Psoas muscle (tissue), 8 donors: ENCODE data around the gene PPP2R5A. TPM values are rescaled to one million over a fixed set of nuclear protein-coding genes. Genes with fewer than 3 reads are reported as not detected.

ENCODE experiments used
- ATAC-seq, 4 donors: fragments of 200-7000 bp; cut with Tn5 transposase; one replicate each; pipeline ENCODE4 v1.9.1; 2020; ENCODE audit warnings: moderate library complexity in 3 of 4, mild to moderate bottlenecking in 2 of 4
- DNase-seq, 2 donors: peaks; one replicate each; pipeline ENCODE4 v3.0.0-alpha.2; 2020
- H3K27ac ChIP-seq: fragments of 200-600 bp; one replicate; pipeline ENCODE4 v1.8.0; 2022
- H3K27me3 ChIP-seq, 3 donors: fragments of 200-600 bp in 1 of 3; one replicate each; pipeline versions ENCODE4 v1.6.1 to v1.8.0; 2013 to 2022; ENCODE audit warnings: low read length in 2 of 3, mild to moderate bottlenecking in 2 of 3, moderate library complexity in 1 of 3; ENCODE audit not compliant: insufficient read depth in 3 of 3
- H3K36me3 ChIP-seq, 2 donors: fragments of 200-600 bp in 1 of 2; one replicate each; pipeline versions ENCODE4 v1.6.1 to v1.8.0; 2013 to 2022; ENCODE audit warnings: low read depth in 1 of 2, mild to moderate bottlenecking in 1 of 2, moderate library complexity in 1 of 2; ENCODE audit not compliant: insufficient read depth in 1 of 2
- H3K4me1 ChIP-seq: fragments of 200-600 bp; one replicate; pipeline ENCODE4 v1.8.0; 2022
- H3K4me3 ChIP-seq: fragments of 200-600 bp; one replicate; pipeline ENCODE4 v1.8.0; 2022; ENCODE audit warnings: mild to moderate bottlenecking
- H3K9me3 ChIP-seq: fragments of 200-600 bp; one replicate; pipeline ENCODE4 v1.8.0; 2022
- CTCF ChIP-seq: fragments of 200-600 bp; IDR thresholded peaks from one replicate; pipeline ENCODE4 v1.8.0; 2022; ENCODE audit warnings: antibody characterized with exemption
- WGBS, 3 donors: extraction: QIAGEN DNeasy Blood & Tissue Kit; methylation state at CpG; one replicate each; pipeline versions ENCODE4 v1.1.6 to v1.1.7; 2013; 5-methylcytosine and 5-hydroxymethylcytosine counted together
- intact Hi-C, 2 donors: fragments of 100-400 bp; cut with DNase I; formaldehyde crosslinking; loops; one replicate each; pipeline versions ENCODE4 v1.11.0 to v1.14.2; 2022
- polyA plus RNA-seq, 3 donors: library from polyadenylated mRNA; stranded (reverse); fragments of 200-250 nt; gene quantifications; one replicate each; pipeline ENCODE4 v1.2.3, GENCODE V29; 2013
- total RNA-seq, 4 donors: library from RNA; stranded (reverse); fragmentation: NEBNext Ultra II Directional in 2 of 4; extraction: Animal tissue kit (Norgen Biotek cat#: 25700) in 2 of 4; gene quantifications; one replicate each; pipeline versions ENCODE4 v1.2.1 to v1.2.4, GENCODE V29; 2021 to 2023
- donor health status: healthy with polysubstance abuse.
- donor health status: DM: no; HTN: no; CAD: no; lungs with moderate emphysema.
- donor health status: Bipolar disorder and iron deficiency.
- donor health status: healthy.
- donor health status: DM: yes; HTN: yes; CAD: no.
- donor health status: DM: no; HTN: no; CAD: no.
- donor health status: DM: no; HTN: no; CAD: no.
- donor health status: DM: yes; HTN: yes; CAD: no.

Gene PPP2R5A
- total and polyA plus RNA-seq, 7 donors = 27.7 to 55.1 (median 29.7) TPM

GRCh38 chr1:212238552-212238951, 46.7 kb upstream of the PPP2R5A start:
- 22 to 31% (median 24%) methylated on average over 4 of the region's 4 CpGs for WGBS, 3 donors
- no peaks in the 10 kb centered on the region for H3K9me3 ChIP-seq
- peaks cover 60% of the 10 kb centered on the region for H3K4me1 ChIP-seq
- ATAC-seq (peak in 1 of 4 donors; percentile 23), DNase-seq (no peak)
- H3K4me3 ChIP-seq = no peak overlapping the region
- intact Hi-C loops = loop anchor here (2.0 to 5.0 kb wide), 3 partner anchors 44 to 121 kb away; partner anchors contain the start of gene PPP2R5A (in 1 of the 2)
- H3K27me3 ChIP-seq = no peaks in the 10 kb centered on the region
- no peak for TF ChIP-seq CTCF
- peak overlapping the region; percentile 41 for H3K27ac ChIP-seq
- no peaks in the 10 kb centered on the region for H3K36me3 ChIP-seq

DNA sequence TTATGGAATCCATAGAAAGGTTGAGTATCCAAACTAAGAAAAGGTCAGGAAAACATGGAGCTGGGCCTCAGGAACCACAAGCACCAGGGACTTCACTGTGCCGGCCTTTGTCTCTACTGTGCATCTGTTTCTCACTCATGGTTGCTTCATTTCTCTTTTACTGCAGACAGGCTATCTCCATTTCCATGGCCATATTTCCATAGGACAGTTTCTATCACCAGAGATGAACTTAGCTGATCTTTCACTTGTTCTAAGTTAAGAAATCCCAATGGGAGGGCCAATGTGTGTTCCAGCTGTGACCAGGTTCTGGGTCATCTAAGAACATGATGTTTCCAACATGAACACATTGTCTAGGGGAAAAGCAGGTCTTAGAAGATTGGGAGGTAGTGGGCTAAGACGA, 43.7 kb upstream of the PPP2R5A start:
- Histone ChIP-seq H3K4me3 (no peak overlapping the region), H3K36me3 (no peaks in the 10 kb centered on the region), H3K4me1 (peaks cover 42% of the 10 kb centered on the region), H3K27me3 (no peaks in the 10 kb centered on the region), H3K27ac (peak overlapping the region; percentile 58), H3K9me3 (no peaks in the 10 kb centered on the region)
- DNase-seq = no peak
- intact Hi-C loops = no loop called here
- 74 to 82% (median 78%) methylated on average over 2 of the region's 2 CpGs for WGBS, 3 donors
- no peak for TF ChIP-seq CTCF
- no peak for ATAC-seq

DNA sequence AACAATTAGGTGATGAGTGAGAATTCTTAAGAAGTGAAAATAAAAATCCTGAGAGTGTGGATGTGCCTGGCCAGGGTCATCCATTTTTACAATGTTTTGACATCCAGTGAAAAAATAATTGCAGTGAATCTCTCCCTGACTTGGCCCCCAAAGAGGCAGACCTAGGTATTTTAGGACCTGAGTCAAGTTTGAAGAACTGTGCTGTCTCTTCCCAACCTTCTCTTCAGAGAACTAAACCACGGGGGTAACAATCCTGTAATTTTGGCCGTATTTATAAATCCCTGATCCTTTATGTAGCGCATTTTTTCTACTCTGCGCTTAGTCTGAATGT, 43.3 kb upstream of the PPP2R5A start:
- ATAC-seq = peak in 1 of 4 donors; percentile 15
- Histone ChIP-seq H3K36me3 (no peaks in the 10 kb centered on the region), H3K27ac (peak overlapping the region; percentile 58), H3K4me3 (peak overlapping the region; percentile 17), H3K4me1 (peaks cover 39% of the 10 kb centered on the region), H3K9me3 (no peaks in the 10 kb centered on the region), H3K27me3 (no peaks in the 10 kb centered on the region)
- intact Hi-C loops = no loop called here
- no peak for TF ChIP-seq CTCF
- 63 to 80% (median 71%) methylated on average over 4 of the region's 4 CpGs for WGBS, 3 donors
- no peak for DNase-seq

GRCh38 chr1:212242288-212242984, 42.8 kb upstream of the PPP2R5A start:
- no peaks in the 10 kb centered on the region for H3K27me3 ChIP-seq
- DNase-seq (no peak), ATAC-seq (peak in 2 of 4 donors; percentile 36 to 61)
- intact Hi-C loops = no loop called here
- TF ChIP-seq CTCF = no peak
- no peaks in the 10 kb centered on the region for H3K36me3 ChIP-seq
- peaks cover 36% of the 10 kb centered on the region for H3K4me1 ChIP-seq
- H3K27ac ChIP-seq = peak overlapping the region; percentile 58
- H3K4me3 ChIP-seq = peak overlapping the region; percentile 17
- 32 to 52% (median 46%) methylated on average over 11 of the region's 11 CpGs for WGBS, 3 donors
- no peaks in the 10 kb centered on the region for H3K9me3 ChIP-seq

DNA sequence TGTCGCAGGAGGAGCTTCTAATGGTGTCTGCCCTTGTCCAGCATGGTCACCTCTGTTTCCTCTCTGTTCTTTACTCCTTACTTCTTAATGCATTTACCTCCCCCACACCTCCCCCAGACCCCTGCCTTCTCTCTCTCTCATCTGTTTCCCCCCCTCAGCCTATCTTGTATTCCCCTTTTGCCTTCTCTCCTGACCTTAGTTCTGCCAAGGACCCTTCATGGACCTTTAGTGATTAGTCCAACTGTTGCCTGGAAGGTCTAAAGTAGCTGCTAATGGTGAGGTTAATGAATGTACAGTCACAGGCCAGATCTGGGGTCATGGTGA, 42.3 kb upstream of the PPP2R5A start:
- Histone ChIP-seq H3K27me3 (no peaks in the 10 kb centered on the region), H3K4me1 (peaks cover 31% of the 10 kb centered on the region), H3K4me3 (no peak overlapping the region), H3K27ac (peak overlapping the region; percentile 58), H3K36me3 (no peaks in the 10 kb centered on the region), H3K9me3 (no peaks in the 10 kb centered on the region)
- intact Hi-C loops = no loop called here
- no peak for TF ChIP-seq CTCF
- 75 to 100% (median 85%) methylated on average over 1 of the region's 1 CpG for WGBS, 3 donors
- DNase-seq = no peak
- peak in 1 of 4 donors; percentile 12 for ATAC-seq
